ENCODE results near the gene TNN. TPM values are rescaled to one million over a fixed set of nuclear protein-coding genes. Genes with fewer than 3 reads are reported as not detected.

Gene TNN
- total RNA-seq, 1 experiment from 2014 or later: not detected

DNA sequence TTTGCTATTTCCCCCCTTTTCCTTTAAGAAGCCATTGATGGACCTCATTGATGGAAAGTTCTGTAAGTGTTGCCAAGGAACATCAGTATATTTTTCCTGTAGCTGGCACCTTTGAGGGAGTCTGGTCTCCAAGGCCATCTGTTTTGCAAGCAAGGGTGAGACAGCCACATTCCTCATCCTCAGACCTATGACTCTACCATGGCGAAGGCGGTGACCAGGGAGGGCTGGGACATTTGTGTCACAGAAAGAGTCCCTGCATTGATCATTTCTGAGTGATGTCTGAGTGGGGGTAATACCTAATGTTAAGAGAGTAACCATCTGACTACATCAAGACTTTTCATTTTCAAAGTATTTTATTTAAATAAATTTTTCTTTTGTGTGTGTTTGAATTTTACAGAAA lies 89.6 kb downstream of the TNN start:
- no peaks in the 10 kb centered on the region for H3K27me3 ChIP-seq (replicated peaks; ENCODE audit: control insufficient read depth, insufficient read depth, low read length)
- no peak for DNase-seq
- no peaks in the 10 kb centered on the region for H3K9me3 Mint-ChIP-seq (ENCODE audit: unreplicated experiment)
- BruUV-seq (replicated peaks): no TSS peak
- no peak overlapping the region for H3K4me3 ChIP-seq (ENCODE audit: low read depth, low read length)
- CTCF ChIA-PET: interaction anchor here (0.7 to 3.0 kb wide), 3 partner anchors 11 to 162 kb away, joined by 4 to 37 read pairs (median 13); no protein-coding TSS in a partner anchor
- no peaks in the 10 kb centered on the region for H3K9me3 ChIP-seq
- no peak for TF ChIP-seq CTCF (IDR thresholded peaks at IDR 0.05; ENCODE audit: insufficient read depth in 1 of 2, low read depth in 1 of 2, low read length in 1 of 2, severe bottlenecking in 1 of 2, unreplicated experiment in 1 of 2)
- H3K27ac Mint-ChIP-seq (ENCODE audit: unreplicated experiment): no peak overlapping the region
- no peaks in the 10 kb centered on the region for H3K36me3 Mint-ChIP-seq (ENCODE audit: insufficient read depth, unreplicated experiment)
- H3K4me3 Mint-ChIP-seq (ENCODE audit: unreplicated experiment): no peak overlapping the region
- no peaks in the 10 kb centered on the region; the same call in 1 of the 2 replicates for H3K4me1 ChIP-seq
- peaks cover 6% of the 10 kb centered on the region for H3K27me3 Mint-ChIP-seq (ENCODE audit: insufficient read depth, unreplicated experiment)
- H3K4me1 Mint-ChIP-seq (ENCODE audit: low read depth, unreplicated experiment): peaks cover 8% of the 10 kb centered on the region
- intact Hi-C loops (cut with micrococcal nuclease; ENCODE audit: unreplicated experiment): no loop called here
- H3K36me3 ChIP-seq (ENCODE audit: control insufficient read depth, insufficient read depth, low read length): peaks cover 2% of the 10 kb centered on the region; the same call in 1 of the 2 replicates
- POLR2A ChIA-PET: interaction anchor here (0.6 kb wide), 1 partner anchor 156 kb away, joined by 4 read pairs; no protein-coding TSS in a partner anchor

- Mint-ChIP-seq H3K36me3 (ENCODE audit: insufficient read depth, unreplicated experiment) (no peaks in the 10 kb centered on the region), H3K27ac (ENCODE audit: unreplicated experiment) (no peak overlapping the region), H3K4me3 (ENCODE audit: unreplicated experiment) (no peak overlapping the region), H3K4me1 (ENCODE audit: low read depth, unreplicated experiment) (peaks cover 7% of the 10 kb centered on the region), H3K27me3 (ENCODE audit: insufficient read depth, unreplicated experiment) (peaks cover 6% of the 10 kb centered on the region), H3K9me3 (ENCODE audit: unreplicated experiment) (no peaks in the 10 kb centered on the region)
- H3K4me1 ChIP-seq: no peaks in the 10 kb centered on the region; the same call in 1 of the 2 replicates
- no peak for DNase-seq
- no peak for TF ChIP-seq CTCF (IDR thresholded peaks at IDR 0.05; ENCODE audit: insufficient read depth in 1 of 2, low read depth in 1 of 2, low read length in 1 of 2, severe bottlenecking in 1 of 2, unreplicated experiment in 1 of 2)
- no peaks in the 10 kb centered on the region for H3K27me3 ChIP-seq (replicated peaks; ENCODE audit: control insufficient read depth, insufficient read depth, low read length)
- intact Hi-C loops (cut with micrococcal nuclease; ENCODE audit: unreplicated experiment): no loop called here
- ChIA-PET POLR2A (no interaction called here), CTCF (no interaction called here)
- H3K4me3 ChIP-seq (ENCODE audit: low read depth, low read length): no peak overlapping the region
- BruUV-seq (replicated peaks): no TSS peak
- no peaks in the 10 kb centered on the region for H3K9me3 ChIP-seq
- H3K36me3 ChIP-seq (ENCODE audit: control insufficient read depth, insufficient read depth, low read length): peaks cover 2% of the 10 kb centered on the region
These were observed 90.5 kb downstream of the TNN start for GRCh38 chr1:175158170-175158591.

DNA sequence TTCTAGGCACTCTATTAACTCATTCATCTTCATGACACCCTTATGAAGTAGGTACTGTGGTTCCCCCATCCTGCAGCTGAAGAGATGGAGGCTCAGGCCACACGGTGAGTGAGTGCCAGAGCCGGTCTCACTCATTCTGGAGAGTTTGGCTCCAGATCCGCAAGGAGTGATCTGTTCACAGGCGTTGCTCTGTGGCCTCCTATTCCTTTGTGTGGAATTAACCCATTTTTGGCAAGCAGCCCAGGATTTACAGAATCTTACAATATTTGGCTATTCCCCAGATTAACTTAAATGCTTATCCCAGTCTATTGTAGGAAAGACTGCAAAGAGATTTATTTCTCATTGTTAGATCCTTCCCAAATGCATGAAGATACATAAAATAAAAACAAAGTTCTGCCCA lies 95.3 kb downstream of the TNN start:
- no peak overlapping the region for H3K4me3 Mint-ChIP-seq (ENCODE audit: unreplicated experiment)
- no peak overlapping the region for H3K27ac Mint-ChIP-seq (ENCODE audit: unreplicated experiment)
- POLR2A ChIA-PET: no interaction called here
- CTCF ChIA-PET: no interaction called here
- intact Hi-C loops (cut with micrococcal nuclease; ENCODE audit: unreplicated experiment): no loop called here
- H3K36me3 Mint-ChIP-seq (ENCODE audit: insufficient read depth, unreplicated experiment): peaks cover 6% of the 10 kb centered on the region
- Histone ChIP-seq H3K9me3 (no peaks in the 10 kb centered on the region), H3K27me3 (replicated peaks; ENCODE audit: control insufficient read depth, insufficient read depth, low read length) (no peaks in the 10 kb centered on the region), H3K4me3 (ENCODE audit: low read depth, low read length) (no peak overlapping the region), H3K4me1 (no peaks in the 10 kb centered on the region), H3K36me3 (ENCODE audit: control insufficient read depth, insufficient read depth, low read length) (peaks cover 2% of the 10 kb centered on the region)
- H3K9me3 Mint-ChIP-seq (ENCODE audit: unreplicated experiment): no peaks in the 10 kb centered on the region
- TF ChIP-seq CTCF (IDR thresholded peaks at IDR 0.05; ENCODE audit: insufficient read depth in 1 of 2, low read depth in 1 of 2, low read length in 1 of 2, severe bottlenecking in 1 of 2, unreplicated experiment in 1 of 2): no peak
- peaks cover 4% of the 10 kb centered on the region for H3K4me1 Mint-ChIP-seq (ENCODE audit: low read depth, unreplicated experiment)
- no peak for DNase-seq
- no peaks in the 10 kb centered on the region for H3K27me3 Mint-ChIP-seq (ENCODE audit: insufficient read depth, unreplicated experiment)
- BruUV-seq (replicated peaks): no TSS peak
